GM19240 (cell line): ENCODE measurements around the gene FRMD4A.

Experiments used
- DNase-seq: peaks from one replicate; pipeline ENCODE4 v3.0.0; 2011; ENCODE audit warnings: low spot score; ENCODE audit not compliant: insufficient read length

FRMD4A gene

DNA sequence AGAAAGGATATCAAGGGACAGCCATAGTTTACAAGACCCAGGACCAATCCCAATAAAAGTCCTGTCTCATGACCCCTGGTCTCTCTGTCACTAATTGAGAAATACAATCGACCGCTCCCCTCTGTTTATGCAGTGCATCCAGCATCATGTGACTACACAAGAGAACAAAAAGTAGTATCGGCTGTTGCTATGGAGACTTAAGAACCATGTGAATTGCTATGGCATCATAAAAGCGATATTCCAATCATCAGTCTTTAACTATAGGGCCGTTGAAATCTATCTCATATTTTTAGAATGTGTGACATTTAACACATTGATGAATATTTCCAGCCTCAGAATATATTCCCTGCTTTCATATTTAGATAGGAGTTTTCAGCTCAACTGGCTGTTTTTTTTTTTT lies 139.3 kb downstream of the FRMD4A start:
- no peak for DNase-seq

GRCh38 chr10:14190702-14191101 lies 140.0 kb downstream of the FRMD4A start:
- DNase-seq: no peak

GRCh38 chr10:14186245-14186644 lies 144.5 kb downstream of the FRMD4A start:
- DNase-seq: no peak

DNA sequence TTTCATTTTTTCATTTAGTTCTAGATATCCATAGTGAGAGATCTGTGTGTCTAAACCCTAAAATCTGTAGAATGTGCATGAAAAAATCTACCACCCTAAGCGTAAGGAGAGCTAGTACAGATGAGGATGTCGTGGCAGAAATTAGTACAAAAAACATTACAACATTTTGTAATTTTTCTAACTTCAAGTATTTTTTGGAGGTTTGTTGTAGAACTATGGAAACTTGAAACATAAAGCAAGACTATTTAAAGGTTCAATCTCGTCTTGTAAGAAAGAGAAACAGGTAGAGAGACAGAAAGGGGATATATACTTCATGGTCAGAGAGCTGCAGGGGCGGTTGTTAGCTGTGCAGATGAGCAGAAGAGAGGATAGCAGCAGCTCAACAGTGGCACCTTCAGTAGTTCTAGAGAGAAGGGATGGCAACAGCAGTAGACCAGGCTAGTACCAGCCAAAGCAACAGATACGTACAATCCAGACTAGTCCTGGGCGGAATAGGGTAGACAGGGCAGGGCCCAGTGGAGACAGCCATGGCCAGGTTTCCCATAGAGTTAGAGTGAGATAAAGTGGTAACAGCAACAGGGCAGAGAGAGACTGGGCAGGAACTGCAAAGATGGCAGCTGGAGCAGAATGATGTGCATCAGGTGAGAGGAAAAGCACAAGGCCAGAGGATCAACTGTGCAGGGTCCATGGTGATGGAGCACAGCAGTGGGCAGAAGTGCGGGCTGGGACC lies 145.2 kb downstream of the FRMD4A start:
- peak; percentile 38 for DNase-seq

DNA sequence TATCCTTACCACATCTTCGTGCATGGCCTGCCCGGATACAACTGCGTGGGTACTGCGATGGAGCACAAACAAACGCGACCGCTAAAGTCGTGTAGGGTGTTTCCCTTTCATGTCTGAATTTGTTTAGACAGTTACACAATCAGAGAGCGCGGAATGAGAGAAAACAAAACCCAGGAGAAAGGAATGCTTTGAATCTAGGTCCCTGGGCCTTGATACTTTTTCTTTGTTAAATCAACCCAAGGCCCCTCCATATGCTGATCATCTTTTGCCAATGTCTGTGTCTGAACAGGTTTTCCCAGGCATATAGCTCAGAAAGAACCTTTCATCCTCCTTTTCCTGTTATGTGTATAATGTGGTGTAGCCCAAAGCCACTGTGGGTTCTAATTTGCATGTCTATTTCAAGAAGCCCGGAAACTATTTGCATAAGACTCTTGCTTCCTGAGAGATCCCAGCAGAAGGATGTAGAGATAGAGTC lies 145.8 kb downstream of the FRMD4A start:
- DNase-seq: peak; percentile 47

- DNase-seq: no peak
Measured at GRCh38 chr10:14182781-14183180, 147.9 kb downstream of the FRMD4A start.

DNA sequence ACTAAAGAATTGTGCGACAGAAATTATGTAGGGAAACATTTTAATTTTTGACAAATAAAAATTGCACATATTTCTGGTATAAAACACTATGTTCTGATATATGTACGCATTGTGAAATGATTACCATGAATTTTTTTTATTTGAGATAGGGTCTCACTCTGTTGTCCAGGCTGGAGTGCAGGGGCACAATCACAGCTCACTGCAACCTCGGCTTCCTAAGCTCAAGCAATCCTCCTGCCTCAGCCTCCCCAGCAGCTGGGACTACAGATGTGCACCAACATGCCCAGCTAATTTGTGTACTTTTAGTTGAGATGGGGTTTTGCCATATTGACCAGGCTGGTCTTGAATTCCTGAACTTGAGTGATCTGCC lies 149.2 kb downstream of the FRMD4A start:
- DNase-seq: no peak

- DNase-seq: no peak
Measured at GRCh38 chr10:14180911-14181566, 149.7 kb downstream of the FRMD4A start.

DNA sequence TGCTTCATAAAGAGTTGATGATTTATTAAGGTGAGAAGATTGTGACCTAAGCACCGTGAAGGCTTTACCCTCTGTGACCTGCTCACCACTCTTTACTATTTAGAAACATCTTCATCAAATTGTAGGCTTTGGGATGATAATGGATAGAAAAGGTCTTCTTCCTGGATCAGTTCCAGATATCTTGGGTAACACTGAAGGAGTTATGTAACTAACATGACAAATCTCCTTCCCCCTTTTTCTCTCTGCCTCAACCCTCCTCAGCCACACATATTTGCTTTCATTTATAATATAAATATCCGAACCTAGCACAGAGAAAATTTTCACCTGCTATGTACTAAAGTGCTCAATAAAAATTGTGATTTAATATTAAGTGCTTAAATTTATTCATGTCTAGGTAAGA lies 151.5 kb downstream of the FRMD4A start:
- no peak for DNase-seq

GRCh38 chr10:14173706-14174594 lies 156.8 kb downstream of the FRMD4A start:
- no peak for DNase-seq

GRCh38 chr10:14173391-14173705 lies 157.4 kb downstream of the FRMD4A start:
- DNase-seq: no peak

DNA sequence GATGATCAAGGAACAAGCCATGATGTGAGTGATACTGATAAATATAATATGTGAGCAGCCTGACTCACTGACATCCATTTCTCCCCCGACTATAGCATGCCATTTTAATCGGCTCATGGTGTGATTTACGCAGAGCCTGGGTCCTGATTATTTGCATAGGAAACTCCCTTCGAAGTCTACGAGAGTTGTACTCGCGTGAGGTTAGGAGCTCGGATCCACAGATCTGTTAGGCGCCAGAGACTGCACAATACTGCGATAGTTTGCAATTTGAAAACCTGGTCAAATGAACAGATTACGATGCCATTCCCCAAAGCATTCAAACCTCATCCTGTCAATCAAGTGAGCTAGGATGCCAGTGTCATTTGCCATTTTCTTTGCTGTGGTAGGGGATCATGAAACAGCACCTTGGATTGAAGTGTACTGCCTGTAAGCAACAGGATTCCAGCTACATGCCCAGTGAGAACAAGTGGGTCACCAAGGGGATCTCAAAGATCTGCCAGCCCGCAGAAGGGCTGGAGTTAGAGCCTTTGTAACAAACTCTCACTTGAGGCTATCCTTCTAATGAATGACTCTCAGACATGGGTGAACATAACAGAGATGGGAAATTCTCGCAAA lies 158.3 kb downstream of the FRMD4A start:
- no peak for DNase-seq

- DNase-seq: no peak
Measured at GRCh38 chr10:14171336-14171735, 159.4 kb downstream of the FRMD4A start.

DNA sequence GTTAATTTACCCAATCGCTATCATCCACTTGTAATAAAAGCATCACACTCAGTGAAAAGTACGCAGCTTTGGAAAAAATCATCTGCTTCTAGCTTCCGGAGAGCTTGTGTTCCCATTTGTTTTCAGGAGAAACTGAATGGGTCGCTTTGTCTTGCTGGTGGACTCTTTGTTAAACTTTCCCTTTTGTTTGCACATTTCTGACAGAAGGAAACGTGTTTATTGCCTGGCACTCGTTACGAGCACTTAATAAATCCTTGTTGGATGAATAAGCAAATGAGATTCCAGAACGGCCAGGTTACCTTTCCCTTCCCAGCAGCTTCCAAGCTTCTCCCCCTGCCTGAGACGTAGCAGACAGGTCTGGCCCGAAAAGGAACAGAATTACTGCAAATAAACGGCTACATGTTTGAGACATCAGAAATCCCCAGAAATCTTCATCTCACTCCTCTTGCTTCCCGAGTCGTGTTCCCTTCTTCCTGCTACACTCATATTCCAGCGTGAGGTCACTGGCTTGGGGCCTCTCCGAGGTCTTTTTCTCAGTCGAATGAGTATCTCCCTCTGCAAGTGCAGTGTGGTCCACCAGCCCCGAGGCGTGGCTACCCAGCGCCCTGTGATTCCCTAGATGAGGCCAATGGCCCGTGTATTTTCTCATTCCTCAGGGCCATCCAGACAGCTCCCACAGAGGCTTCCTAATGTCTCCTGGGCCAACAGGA lies 167.2 kb downstream of the FRMD4A start:
- no peak for DNase-seq

GRCh38 chr10:14162629-14163344 lies 167.9 kb downstream of the FRMD4A start:
- no peak for DNase-seq

DNA sequence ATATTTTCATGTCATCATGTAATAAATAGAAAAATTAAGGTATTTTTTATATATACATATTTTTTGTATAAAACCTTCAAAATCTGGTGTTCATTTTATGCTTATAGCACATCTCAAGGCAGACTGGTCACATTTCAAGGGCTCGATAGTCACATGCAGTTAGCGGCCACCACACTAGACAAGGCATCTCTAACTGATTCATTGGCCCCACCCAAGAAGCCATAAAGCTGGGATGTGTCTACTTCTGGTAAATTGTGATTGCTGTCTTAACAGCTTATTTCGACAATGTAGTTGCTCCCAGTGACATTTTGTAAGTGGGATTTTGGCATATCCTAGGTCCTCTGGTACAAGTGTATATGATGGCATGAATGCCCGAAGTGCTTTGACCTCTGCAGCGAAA lies 168.7 kb downstream of the FRMD4A start:
- DNase-seq: no peak

- DNase-seq: no peak
Measured at GRCh38 chr10:14160299-14160698, 170.4 kb downstream of the FRMD4A start.

- no peak for DNase-seq
Measured at GRCh38 chr10:14158575-14158974, 172.1 kb downstream of the FRMD4A start.

GRCh38 chr10:14156104-14156503 lies 174.6 kb downstream of the FRMD4A start:
- no peak for DNase-seq

GRCh38 chr10:14153570-14154055 lies 177.1 kb downstream of the FRMD4A start:
- no peak for DNase-seq
